MCF 10A (cell line): Measurements from ENCODE around the gene DNAH10. TPM values are rescaled to one million over a fixed set of nuclear protein-coding genes. Genes with fewer than 3 reads are reported as not detected.
A peak's percentile ranks its signal among the peaks of the same experiment; 100 is the strongest.

Source experiments
- BruUV-seq: library from RNA; stranded (reverse); fragments of 400-500 nt; replicated peaks from 2 replicates; lab custom pipeline; 2021; lab: Mats Ljungman, UMichigan
- CTCF ChIA-PET: fragments of 300-600 bp; sonication (Branson Sonifier 250); formaldehyde crosslinking; extraction: SDS; loops from one replicate; lab custom pipeline; 2021; ENCODE audit warnings: antibody characterized with exemption, inconsistent platforms; lab: Yijun Ruan, JAX
- POLR2A ChIA-PET: fragments of 300-600, 350-650 bp; sonication (Branson Sonifier 250); formaldehyde crosslinking; extraction: SDS; loops from one replicate; lab custom pipeline; 2020; ENCODE audit warnings: antibody characterized with exemption, inconsistent platforms; lab: Yijun Ruan, JAX
- DNase-seq: peaks from one replicate; pipeline ENCODE4 v3.0.0-alpha.2; 2018; ENCODE audit not compliant: unreplicated experiment
- H3K27ac Mint-ChIP-seq: one replicate; pipeline ENCODE4 v1.8.0; 2022; ENCODE audit warnings: mild to moderate bottlenecking, low read depth, mixed read lengths; ENCODE audit not compliant: unreplicated experiment
- H3K27me3 Mint-ChIP-seq: one replicate; pipeline ENCODE4 v1.8.0; 2022; ENCODE audit warnings: mixed read lengths; ENCODE audit not compliant: insufficient read depth, unreplicated experiment
- H3K36me3 Mint-ChIP-seq: one replicate; pipeline ENCODE4 v1.8.0; 2022; ENCODE audit warnings: mild to moderate bottlenecking, moderate library complexity, mixed read lengths; ENCODE audit not compliant: insufficient read depth, unreplicated experiment
- H3K4me1 Mint-ChIP-seq: one replicate; pipeline ENCODE4 v1.8.0; 2022; ENCODE audit warnings: mixed read lengths; ENCODE audit not compliant: insufficient read depth, unreplicated experiment
- H3K4me3 Mint-ChIP-seq: one replicate; pipeline ENCODE4 v1.8.0; 2022; ENCODE audit warnings: mild to moderate bottlenecking, moderate library complexity, mixed read lengths; ENCODE audit not compliant: unreplicated experiment
- H3K9me3 Mint-ChIP-seq: one replicate; pipeline ENCODE4 v1.8.0; 2022; ENCODE audit warnings: mixed read lengths; ENCODE audit not compliant: unreplicated experiment
- intact Hi-C: fragments of 100-400 bp; cut with micrococcal nuclease; formaldehyde crosslinking; loops from 2 replicates; pipeline ENCODE4 v1.14.1; 2022
- total RNA-seq: library from RNA; stranded (reverse); gene quantifications from 2 replicates; pipeline ENCODE4 v1.2.3, GENCODE V29; 2022
- TF ChIP-seq, protein P1 (sequence below): fragments of 200-600 bp; IDR thresholded peaks from one replicate; pipeline ENCODE4 v1.8.0; 2022; ENCODE audit warnings: antibody characterized with exemption, mild to moderate bottlenecking; ENCODE audit not compliant: unreplicated experiment

Gene DNAH10
- total RNA-seq, 1 experiment from 2014 or later: 0.21 TPM

DNA sequence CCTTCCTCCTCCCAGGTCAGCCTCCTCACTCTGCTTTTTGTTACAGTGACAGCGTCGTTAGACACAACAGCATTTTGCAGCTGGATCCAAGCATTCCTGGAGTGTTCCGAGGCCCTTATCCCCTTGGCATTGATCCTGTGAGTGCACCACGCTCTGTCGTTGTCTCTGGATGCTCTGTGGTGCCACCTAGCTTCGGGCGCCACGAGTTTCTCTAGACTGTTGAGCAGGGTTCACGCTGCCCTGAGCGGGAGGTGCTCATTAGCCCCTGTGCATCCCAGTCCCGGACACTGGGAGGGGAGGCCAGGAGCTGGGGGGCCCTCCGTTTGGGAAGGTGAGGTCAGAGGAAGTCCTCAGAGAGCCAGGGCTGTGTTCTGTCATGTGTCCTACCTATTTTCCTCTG is 17.3 kb upstream of the DNAH10 start:
- H3K27me3 Mint-ChIP-seq: no peaks in the 10 kb centered on the region
- TF ChIP-seq, protein P1, sequence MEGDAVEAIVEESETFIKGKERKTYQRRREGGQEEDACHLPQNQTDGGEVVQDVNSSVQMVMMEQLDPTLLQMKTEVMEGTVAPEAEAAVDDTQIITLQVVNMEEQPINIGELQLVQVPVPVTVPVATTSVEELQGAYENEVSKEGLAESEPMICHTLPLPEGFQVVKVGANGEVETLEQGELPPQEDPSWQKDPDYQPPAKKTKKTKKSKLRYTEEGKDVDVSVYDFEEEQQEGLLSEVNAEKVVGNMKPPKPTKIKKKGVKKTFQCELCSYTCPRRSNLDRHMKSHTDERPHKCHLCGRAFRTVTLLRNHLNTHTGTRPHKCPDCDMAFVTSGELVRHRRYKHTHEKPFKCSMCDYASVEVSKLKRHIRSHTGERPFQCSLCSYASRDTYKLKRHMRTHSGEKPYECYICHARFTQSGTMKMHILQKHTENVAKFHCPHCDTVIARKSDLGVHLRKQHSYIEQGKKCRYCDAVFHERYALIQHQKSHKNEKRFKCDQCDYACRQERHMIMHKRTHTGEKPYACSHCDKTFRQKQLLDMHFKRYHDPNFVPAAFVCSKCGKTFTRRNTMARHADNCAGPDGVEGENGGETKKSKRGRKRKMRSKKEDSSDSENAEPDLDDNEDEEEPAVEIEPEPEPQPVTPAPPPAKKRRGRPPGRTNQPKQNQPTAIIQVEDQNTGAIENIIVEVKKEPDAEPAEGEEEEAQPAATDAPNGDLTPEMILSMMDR: no peak
- no peak overlapping the region for H3K27ac Mint-ChIP-seq
- H3K4me1 Mint-ChIP-seq: no peaks in the 10 kb centered on the region
- DNase-seq: peak; percentile 6
- H3K36me3 Mint-ChIP-seq: peaks cover 66% of the 10 kb centered on the region
- BruUV-seq: no TSS peak
- intact Hi-C loops: no loop called here
- CTCF ChIA-PET: interaction anchor here (0.8 to 1.1 kb wide), 2 partner anchors 10 to 21 kb away, joined by 3 read pairs; no protein-coding TSS in a partner anchor
- no peak overlapping the region for H3K4me3 Mint-ChIP-seq
- POLR2A ChIA-PET: no interaction called here
- no peaks in the 10 kb centered on the region for H3K9me3 Mint-ChIP-seq

DNA sequence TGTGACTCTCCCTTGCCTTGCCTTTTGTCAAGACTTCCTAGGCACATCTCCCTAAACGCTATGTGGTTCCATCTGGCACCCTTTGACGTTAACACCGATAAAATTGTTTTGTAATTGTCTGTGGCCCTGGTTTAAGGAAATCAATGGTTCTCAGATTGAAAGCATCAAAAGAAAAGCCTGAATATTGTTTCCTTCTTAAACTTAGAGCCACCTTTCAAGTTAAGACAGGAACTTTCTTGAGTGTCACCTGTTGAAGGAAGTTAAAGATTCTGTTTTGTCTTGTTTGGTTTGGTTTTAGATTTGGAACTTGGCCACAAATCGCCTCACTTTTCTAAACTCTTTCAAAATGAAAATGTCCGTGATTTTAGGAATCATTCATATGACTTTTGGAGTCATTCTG is 14.8 kb upstream of the DNAH10 start:
- CTCF ChIA-PET: no interaction called here
- H3K36me3 Mint-ChIP-seq: peaks cover 47% of the 10 kb centered on the region
- no peaks in the 10 kb centered on the region for H3K27me3 Mint-ChIP-seq
- TF ChIP-seq, protein P1: no peak
- BruUV-seq: no TSS peak
- POLR2A ChIA-PET: interaction anchor here (0.5 to 0.7 kb wide), 2 partner anchors 363 to 611 kb away, joined by 3 read pairs; partner anchors contain the start of gene KMT5A
- no peaks in the 10 kb centered on the region for H3K9me3 Mint-ChIP-seq
- intact Hi-C loops: no loop called here
- H3K4me3 Mint-ChIP-seq: no peak overlapping the region
- H3K27ac Mint-ChIP-seq: no peak overlapping the region
- no peaks in the 10 kb centered on the region for H3K4me1 Mint-ChIP-seq
- no peak for DNase-seq

DNA sequence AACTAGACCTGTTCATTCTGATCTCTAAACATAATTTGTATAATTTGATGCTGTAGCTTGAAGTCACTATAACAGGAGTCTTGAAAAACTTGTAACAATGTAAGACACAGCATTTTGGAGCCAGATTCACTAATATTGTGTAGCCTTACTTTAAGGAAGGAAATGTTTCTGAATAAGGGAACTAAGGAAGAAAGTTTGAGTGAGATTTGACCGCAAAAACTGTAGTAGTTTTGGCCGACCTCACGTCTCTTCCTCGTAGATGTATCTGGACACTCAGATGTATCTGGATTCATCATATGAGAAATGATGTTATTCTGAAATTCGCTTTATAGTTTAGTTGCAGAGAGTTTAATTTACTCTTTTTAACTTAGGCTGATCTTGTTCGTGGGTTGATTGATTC is 13.9 kb upstream of the DNAH10 start:
- POLR2A ChIA-PET: interaction anchor here (0.7 kb wide), 1 partner anchor 364 kb away, joined by 3 read pairs; the partner anchor contains the start of gene KMT5A
- intact Hi-C loops: no loop called here
- no TSS peak for BruUV-seq
- Mint-ChIP-seq H3K27ac (no peak overlapping the region), H3K4me1 (no peaks in the 10 kb centered on the region), H3K4me3 (no peak overlapping the region), H3K36me3 (peaks cover 39% of the 10 kb centered on the region), H3K27me3 (no peaks in the 10 kb centered on the region), H3K9me3 (no peaks in the 10 kb centered on the region)
- TF ChIP-seq, protein P1: no peak
- CTCF ChIA-PET: interaction anchor here (0.9 kb wide), 1 partner anchor 46 kb away, joined by 3 read pairs; no protein-coding TSS in a partner anchor
- DNase-seq: no peak

DNA sequence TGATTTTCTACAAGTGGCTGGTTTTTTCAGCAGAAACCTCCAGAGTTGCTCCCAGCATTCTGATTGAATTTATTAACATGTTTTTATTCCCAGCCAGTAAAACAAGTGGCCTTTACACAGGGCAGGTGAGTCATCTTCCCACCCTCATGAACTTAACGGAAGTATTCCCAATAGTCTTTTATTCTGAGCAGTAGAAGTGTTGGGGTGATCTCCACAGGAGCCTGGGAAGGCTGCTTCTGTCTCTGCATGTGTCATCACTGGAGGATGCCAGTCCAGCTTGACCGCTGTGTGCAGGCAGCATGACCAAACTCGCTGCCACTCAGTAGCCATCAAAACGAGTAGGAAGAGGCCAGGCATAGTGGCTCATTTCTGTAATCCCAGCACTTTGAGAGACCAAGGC is 13.4 kb upstream of the DNAH10 start:
- H3K4me3 Mint-ChIP-seq: no peak overlapping the region
- CTCF ChIA-PET: interaction anchor here (0.7 kb wide), 1 partner anchor 14 kb away, joined by 3 read pairs; no protein-coding TSS in a partner anchor
- POLR2A ChIA-PET: interaction anchor here (0.8 kb wide), 1 partner anchor 159 kb away, joined by 3 read pairs; no protein-coding TSS in a partner anchor
- BruUV-seq: no TSS peak
- H3K4me1 Mint-ChIP-seq: no peaks in the 10 kb centered on the region
- no peaks in the 10 kb centered on the region for H3K9me3 Mint-ChIP-seq
- intact Hi-C loops: no loop called here
- peaks cover 34% of the 10 kb centered on the region for H3K36me3 Mint-ChIP-seq
- DNase-seq: peak; percentile 7
- H3K27ac Mint-ChIP-seq: peak overlapping the region; percentile 23
- H3K27me3 Mint-ChIP-seq: no peaks in the 10 kb centered on the region
- TF ChIP-seq, protein P1: no peak
